HG03575 (cell line): Measurements from ENCODE around the gene OTUB1.

Experiments
- ATAC-seq: cut with Tn5 transposase; IDR thresholded peaks from one replicate; pipeline ENCODE4 v1.9.1; 2021; ENCODE audit not compliant: unreplicated experiment, insufficient number of reproducible peaks, low FRiP score; ENCODE audit errors: extremely low read depth

OTUB1 gene

DNA sequence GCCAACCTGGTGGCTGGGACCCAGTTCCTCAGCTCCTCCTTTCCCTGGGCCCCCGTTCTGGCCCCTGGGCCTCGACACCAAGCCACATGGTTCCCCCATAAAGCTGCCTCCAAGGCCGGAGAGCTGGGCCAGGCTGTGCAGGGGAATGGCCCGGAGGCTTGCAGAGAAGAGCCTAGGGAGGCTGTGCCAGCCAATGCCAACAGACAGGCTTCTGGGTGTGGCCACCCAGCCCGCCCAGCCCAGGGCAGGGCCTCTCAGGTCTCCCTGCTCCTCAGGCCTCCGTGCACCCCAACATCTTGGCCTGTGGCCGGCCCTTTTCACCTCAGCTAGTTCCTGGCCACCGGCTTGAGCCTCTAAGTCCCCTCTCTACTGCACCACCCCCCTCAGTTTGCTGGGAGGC, 32.1 kb downstream of the OTUB1 start:
- ATAC-seq = no peak

DNA sequence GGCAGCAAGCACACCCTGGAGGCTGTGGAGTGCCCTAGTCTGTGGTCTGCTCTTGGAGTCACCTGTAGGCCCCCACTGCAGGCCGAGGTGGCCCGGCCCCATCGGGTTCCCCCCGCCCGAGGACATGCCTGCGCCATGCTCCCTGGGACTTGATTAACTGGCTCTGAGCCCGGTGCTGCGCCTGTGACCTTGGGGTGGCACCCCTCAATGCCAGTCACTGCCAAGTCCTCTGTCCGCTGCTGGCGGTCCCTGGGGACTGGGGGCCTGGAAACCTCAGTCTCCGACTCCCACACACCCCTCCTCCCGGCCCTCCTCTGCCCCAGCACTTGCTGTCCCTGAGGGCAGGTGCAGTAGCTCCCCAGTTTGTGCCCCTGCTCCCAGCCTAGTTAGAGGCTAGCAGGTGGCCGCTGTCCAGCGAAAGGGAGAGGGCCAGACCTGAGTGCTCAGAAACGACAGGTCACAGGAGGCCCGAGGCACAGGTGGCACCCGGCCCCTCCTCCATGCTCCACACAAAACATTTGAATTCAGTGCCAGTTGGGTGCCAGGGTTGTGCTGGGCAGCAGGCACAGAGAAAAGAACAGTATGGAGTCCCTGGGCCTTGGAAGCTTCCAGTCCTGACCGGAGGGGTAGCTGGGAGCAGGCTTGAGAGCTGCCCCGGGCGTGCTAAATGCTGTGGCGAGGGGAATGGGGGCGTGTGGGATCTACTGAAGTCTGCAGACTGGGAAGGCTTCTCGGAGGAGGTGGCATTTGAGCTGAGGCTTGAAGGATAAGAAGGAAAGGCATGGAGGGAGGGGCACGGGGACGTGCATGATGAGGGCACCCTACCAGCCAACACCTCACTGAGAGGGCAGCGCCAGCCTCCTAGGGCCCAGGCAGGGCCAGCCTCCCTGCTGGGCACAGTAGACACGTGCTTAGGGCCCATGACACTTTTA, 33.1 kb downstream of the OTUB1 start:
- ATAC-seq = no peak

DNA sequence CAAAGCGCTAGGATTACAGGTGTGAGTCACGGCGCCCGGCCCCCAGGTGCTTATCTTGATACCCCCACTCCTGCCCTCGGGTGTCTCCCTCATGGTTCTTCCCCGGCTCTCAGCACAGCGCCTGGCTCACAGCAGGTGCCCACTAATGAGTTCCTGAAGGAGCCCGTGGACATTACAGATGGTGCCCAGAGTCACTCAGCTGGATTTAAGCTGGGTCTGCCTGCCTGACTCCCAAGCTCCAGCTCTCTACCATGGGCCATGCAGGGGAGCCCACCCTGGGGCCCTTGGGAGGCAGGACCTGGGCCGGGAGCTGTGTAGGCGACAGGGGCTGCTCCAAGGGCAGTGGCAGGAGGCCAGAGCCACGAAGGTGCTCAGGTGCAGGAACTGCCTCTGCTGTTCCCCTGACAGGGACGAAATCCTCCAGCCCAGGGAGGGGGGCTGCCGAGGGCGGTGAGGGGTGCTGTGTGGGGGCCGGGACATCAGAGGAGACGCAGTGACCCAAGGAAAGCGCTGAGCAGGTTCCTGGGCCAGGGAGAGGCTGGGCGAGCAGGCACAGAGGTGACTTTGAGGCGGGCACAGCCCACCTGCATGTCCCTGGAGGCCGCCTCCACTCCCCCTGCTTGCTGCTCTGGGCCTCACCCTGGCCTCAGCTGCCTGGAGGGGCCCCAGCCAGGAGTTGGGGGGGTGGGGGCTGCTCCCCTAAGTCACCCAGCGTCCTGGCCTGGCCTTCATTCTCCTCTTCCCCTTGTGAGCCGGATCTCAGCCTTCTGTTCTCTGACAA, 34.9 kb downstream of the OTUB1 start:
- no peak for ATAC-seq

DNA sequence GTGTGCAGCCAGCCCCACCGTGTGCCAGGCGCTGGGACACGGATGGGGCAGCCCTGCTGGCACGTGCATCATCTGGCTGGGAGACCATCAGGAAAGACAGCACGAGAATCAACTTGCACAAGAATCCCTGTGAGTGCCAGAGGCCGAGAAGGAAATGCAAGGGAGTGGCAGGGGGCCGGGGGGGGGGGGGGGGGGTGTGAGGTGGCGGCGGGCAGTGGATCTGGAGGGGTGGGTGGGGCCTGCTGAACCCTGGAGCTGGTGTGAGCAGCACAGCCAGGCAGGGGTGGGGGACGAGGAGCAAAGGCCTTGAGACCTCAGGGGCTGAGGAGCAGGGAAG, 35.5 kb downstream of the OTUB1 start:
- no peak for ATAC-seq

DNA sequence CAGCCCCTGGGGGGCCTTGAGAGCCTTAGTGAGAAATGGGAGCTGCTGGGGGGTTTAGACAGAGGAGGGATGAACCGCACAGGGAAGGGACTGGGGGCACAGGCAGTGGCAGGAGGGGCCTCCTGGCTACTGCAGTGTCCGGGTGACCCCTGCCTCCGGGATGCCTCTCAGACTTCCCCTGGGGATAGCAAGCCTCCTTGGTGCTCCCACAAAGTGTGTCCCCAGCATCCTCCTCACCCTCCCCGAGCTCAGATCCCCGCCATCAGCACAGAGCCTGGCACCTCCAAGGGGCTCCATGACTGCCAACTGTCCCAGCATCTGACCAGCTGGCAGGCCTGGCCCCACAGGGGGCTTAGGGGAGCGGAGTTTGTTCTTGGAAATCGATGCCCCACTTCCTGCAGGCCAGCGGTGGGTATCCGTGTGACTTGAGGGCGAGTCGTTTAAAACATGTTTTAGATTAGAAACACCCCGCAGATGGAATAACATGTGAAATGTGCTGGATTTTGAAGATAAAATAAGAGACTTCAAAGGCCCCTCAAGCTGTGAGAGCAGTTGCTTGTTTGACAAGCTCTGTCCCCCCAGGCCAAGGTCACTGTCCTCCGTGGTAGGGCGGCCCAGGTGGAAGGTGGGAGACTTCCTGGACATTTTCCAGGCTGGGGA, 36.0 kb downstream of the OTUB1 start:
- ATAC-seq = no peak

DNA sequence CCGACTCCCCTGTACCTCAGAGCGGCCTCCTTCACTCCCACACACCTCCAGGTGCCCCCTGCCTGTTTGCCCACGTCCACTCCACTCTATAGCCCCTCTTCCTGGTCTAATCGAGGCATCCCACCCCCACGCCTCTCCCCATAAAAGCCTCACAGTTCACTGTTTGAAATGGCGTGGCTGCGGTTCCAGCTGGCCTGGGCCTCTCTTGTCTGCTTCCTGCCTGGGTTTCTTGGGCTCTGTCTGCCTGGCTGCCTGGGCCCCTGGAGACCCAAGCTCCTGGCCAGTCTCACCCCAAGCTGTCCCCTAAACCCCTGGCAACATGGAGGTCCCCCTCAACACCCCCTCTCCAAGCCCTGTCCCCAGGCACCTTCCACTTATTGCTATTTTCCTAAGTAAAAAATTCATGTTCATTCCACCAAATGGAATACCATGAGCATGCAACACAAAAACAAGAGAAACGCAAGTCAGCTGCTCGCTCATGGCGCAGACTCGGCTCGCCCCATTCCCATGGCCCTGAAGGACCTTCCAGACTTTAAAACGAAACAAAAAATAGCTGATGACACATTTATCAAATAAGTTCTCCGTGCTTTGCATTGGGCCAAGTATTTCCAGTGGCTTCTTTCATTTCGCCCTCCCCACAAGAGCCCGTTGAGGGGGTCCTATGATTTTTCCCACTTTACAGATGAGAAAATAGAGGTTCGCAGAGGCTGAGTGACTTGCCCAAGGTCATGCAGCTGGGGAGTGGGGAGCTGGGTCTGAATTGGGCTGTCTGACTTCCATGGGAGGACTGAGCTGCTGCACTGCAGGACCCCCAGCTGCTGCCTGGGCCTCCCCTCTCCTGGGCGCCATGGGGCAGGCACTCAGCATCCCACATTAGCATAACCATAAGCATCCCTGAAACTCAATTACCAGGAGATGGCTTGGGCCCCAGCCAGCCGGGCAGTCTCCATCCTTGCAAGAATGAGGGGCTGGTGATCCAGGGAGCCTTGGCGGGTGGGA, 37.8 kb downstream of the OTUB1 start:
- no peak for ATAC-seq

DNA sequence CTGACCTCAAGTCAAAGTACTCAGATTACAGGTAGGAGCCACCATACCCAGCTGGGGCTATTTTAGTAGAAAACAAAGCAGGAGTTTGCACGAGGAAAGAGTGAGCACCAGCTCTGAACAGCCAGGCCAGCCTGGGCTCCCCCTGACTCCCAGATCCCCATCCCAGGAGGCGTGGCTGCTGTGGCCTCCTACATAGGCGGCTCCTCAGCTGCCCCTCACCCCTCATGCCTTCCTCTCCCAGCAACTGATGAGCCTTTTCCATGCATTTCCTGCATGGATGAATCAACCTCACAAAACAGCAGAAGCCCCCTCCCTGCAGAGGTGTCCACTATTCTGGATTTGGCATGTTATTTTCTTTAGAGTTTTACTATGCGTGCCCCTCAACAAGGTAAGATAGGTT, 39.0 kb downstream of the OTUB1 start:
- no peak for ATAC-seq

DNA sequence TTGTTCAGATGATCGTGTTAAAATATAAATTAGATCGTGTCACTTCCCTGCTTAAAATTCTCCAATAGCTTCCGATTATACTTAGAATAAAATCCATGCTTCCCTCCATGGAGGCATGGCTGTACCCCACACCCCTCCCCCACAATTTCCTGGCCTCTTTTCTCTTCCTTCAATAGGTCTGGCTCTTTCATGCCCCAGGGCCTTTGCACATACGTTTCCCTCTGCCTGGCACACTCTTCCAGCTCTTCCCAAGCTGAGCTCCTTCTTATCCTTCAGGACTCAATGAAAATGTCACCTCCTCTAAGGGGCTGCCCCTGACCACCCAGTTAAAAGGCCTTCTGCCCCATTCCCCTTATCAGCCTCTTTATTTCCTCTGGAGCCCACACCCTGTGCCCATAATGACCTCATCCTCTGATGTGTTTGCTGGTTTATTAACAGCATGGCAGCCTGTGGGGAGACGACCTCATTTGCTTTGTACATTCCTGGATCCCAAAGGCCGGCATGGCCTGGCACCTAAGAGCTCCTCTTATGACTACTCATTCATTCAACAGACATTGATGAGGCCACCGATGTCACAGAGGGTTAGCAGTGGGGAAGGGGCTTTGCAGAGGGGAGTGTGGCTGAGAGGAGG, 40.5 kb downstream of the OTUB1 start:
- ATAC-seq = no peak

DNA sequence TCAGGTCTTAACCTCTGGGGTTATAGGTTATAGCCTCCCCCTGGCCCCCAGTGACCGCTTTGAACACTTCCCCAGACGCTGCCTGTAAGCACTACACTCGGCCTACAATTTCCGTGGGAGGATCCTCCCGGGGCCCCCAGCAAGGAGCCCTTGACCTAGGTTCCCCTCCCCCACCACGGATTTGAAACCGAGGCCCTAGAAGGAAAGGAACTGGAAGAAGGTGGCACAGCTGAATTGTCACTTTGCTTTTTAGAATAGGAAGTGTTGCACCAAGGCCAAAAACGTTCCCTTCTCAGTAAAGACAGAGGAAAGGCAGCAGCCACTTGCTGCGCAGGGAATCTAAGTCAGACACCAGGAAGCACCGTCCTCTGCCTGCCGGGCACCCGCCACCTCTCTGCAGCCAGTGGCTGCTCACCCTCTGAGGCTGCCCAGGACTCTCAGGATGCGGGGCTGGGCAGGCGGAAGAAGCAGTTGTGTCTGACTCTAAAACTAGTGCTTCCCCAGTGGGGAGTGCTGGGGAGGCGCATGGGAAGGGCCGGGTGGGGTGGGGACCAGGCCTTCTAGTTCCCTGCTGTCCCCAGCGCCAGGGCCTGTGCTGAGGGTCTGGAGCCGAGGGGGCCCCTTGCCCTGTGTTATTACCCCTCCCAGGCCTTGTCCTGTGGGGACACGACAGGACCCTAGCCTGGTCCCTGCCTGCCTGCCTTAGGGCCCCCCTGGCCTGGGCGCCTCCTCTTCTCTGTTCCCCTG, 41.6 kb downstream of the OTUB1 start:
- ATAC-seq = no peak

DNA sequence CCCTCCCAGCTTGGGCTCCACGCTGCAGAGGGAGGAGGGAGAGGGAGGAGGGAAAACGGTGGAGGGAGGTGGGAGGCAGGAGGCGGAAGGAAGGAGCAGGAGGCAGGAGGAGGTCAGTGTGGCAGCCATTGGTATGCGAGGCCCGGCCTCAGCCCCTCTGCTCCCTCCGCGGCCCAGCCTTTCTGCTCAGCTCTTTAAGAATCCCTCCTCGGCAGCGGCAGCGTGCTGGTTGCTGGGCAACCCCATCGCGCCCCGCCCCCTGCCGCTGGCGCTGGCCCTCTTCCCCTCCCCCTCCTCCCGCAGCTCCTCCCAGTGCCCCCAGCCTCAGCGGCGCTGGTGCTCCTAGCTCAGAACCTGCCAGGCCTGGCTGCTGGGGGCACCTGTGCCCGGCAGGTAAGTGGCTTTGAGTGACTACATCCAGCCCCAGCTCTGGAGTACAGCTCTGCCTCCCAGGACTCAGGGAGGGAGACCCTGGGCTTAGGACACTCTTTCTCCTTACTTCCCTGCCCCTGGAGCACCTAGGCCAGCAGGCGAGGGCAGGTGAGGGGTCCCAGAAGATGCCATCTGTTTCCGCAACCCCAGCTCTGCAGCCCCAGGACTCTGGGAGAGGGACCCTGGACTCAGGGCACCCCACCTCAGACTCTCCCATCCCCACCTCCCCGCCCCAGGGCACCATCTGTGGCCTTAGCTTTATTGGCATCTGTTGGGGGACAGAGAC, 42.3 kb downstream of the OTUB1 start:
- no peak for ATAC-seq

DNA sequence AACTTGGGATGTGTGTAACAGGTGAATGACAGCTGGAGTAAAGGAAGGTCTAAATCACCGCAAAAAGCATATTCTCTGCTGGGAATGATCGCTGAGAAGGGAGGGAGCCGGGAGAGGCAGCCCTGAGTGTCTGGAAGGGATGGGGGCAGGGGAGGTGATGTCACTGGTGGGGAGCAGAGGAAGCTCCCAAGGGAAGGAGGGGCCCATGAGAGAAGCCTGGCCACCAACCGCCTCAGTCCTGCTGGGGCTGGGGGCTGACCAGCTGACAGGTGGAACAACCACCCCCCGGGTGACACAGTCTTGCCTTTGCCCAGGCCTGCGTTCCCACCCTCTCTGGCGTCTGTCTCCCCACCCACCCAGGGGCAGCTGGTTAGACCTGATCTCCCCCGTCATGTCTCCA, 43.5 kb downstream of the OTUB1 start:
- no peak for ATAC-seq

DNA sequence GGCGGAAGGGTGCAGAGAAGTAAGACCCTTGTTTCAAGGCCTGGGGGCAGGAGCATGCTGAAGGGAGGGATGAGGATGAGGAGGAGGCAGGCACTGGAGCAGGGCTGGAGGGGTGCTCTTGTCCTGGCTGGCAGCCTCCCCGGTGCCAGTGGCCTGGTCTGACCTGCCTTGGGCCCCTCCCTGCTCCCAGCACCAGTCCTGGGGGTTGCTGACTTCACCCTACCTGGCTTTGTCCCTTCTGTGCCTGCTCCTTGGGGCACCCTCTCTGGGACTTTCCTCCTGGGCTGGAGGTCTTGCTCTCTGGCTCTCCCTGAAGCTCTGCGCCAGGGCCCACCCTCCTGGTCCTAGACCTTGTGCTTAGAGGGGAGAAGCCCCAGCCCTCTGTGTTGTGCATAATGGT, 44.8 kb downstream of the OTUB1 start:
- no peak for ATAC-seq

DNA sequence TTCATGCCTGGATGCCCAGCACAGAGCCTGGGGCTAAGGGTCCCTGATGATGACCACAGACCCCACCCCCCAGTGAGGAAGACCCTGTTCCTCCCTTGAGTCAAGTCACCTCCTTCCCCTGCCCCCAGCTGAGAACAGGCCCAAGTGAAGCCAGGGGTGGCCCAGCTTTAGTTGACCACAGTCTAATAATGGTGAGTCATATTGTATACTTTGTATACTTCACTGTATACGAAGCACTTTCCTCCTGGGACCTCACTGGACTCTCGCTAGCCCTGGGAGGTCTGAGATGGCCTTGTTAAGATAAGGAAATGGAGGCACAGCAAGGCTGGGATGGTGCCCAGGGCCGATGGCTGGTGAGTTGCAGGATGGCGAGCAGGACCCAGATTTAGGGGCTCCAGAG, 45.8 kb downstream of the OTUB1 start:
- no peak for ATAC-seq

DNA sequence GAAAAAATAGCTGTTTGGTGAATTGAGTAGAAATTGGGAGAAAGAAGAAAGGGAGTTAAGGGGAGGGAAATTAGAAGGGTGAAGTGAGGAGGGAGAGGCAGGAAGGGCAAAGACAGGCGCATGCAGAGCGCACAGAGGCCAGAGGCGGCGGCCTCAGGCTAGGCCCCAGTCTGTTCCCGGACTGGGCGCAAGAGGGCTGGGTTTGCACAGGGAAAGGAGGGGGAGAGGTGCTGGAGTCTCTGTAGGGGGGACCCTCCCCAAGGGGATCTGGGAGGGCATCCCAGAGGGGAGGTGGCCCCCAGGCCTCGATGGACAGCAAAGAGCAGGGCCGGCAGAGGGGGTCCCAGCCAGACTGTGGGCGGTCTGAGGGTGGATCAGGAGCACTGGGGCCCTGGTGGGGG, 48.2 kb downstream of the OTUB1 start:
- no peak for ATAC-seq

DNA sequence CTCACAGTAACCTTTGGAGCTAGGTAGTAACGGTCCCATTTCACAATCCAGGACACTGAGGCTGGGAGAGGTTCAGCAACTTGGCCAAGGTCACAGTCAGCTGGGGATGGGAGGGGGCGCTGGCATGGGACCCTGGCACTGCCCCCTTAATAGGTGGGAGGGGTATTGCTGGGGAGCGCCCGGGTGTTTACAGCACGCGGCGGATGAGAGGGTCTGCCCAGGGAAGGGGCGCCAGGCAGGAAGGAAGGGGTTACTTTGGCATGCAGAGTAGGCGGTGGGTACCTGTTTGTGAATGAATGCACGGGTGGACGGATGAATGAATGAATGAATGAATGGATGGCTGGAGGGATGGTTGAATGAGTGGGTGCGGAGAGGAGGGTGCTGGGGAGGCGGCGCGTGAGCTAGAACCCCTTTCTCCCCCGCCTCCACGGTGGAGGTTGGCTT, 48.9 kb downstream of the OTUB1 start:
- no peak for ATAC-seq

DNA sequence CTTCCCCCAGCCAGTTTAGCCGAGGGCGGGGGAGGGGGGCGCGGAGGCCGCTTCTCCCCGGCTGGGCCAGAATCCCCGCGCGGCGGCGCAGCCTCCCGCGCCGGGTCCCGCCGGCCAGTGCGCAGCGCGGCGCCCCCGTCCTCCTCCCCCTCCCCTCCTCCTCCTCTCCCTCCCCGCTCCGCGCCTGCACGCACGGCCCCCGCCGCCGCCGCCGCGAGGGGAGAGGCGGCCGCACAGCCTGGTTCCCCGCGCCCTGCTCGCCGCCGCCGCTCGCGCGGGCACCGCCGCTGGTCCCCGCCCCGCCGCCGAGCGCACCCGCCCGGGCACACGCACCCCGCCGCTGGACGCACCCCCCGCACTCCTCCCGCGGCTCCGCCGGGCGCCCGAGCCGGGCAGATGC, 49.3 kb downstream of the OTUB1 start, which contains the start of gene FLRT1:
Gene FLRT1, plus strand, starts transcription at position 356 of the 400 bp plus-strand sequence. CDS start 80,337 bp downstream, outside the sequence.
- no peak for ATAC-seq
